ENCODE data around the gene DUSP7.

DUSP7 gene

GRCh38 chr3:52086461-52086860 is 30.1 kb upstream of the DUSP7 start:
- no peak for DNase-seq (ENCODE audit: low read depth in 2 of 2)

GRCh38 chr3:52085681-52086282 is 29.4 kb upstream of the DUSP7 start:
- DNase-seq (ENCODE audit: low read depth in 2 of 2): no peak

- no peak for DNase-seq (ENCODE audit: low read depth in 2 of 2)
These were observed 28.7 kb upstream of the DUSP7 start for GRCh38 chr3:52084954-52085680.

DNA sequence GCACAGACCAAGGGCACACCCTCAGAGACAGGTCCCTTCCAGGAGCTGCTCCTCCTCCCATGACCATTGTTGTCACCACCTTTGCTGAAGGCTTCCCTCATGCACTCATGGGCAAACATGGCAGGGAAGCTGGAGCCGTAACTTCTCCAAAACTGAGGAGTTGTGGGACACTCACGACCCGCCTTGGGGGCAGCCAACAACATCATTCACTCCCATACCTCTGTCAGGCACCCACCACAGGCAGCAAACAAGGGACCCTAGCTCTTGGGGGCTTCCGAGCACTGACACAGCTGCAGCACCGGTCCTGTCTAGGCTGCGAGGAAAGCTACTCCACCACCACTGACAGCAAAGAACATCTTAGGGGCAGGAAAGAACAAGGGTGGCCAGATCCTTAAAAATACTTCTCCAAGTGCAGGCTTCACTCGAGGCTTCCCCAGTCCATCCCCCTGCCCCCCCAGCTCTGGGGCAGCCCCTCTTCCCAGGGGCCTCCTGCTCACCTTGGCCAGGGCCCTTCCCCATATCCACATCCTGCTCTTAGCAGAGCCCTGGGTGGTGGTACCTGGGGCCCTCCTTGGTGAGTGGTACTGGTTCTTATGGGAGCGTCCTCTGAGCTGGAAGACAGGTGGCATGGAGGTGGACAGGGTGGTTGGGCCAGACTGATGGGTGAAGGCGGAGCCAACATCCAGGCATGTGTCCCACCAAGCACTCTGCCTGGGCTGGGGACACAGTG is 28.0 kb upstream of the DUSP7 start:
- DNase-seq (ENCODE audit: low read depth in 2 of 2): no peak

- DNase-seq (ENCODE audit: low read depth in 2 of 2): no peak
These were observed 27.3 kb upstream of the DUSP7 start for GRCh38 chr3:52083556-52084087.

GRCh38 chr3:52082951-52083350 is 26.6 kb upstream of the DUSP7 start:
- no peak for DNase-seq (ENCODE audit: low read depth in 2 of 2)

GRCh38 chr3:52080830-52081719 is 24.7 kb upstream of the DUSP7 start:
- DNase-seq (ENCODE audit: low read depth in 2 of 2): no peak

DNA sequence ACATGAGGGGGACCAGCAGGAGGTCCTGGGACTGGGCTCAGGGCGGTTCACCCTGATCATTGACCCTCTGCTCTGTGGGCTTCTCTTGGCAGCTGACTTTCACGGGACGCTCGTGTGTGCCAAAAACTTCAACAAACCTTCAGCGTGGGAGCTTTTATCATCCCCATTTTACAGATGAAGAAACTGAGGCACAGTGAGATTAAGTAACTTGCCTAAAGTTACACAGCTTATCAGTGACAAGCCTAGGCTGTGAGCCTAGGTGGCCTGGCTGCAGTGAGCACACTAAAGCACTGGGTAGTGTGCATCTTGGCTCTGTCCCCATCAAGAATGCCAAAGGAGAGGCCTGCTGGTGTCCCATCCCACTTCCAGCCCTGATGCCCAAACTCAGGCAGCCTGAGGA is 23.6 kb upstream of the DUSP7 start:
- no peak for DNase-seq (ENCODE audit: low read depth in 2 of 2)

DNA sequence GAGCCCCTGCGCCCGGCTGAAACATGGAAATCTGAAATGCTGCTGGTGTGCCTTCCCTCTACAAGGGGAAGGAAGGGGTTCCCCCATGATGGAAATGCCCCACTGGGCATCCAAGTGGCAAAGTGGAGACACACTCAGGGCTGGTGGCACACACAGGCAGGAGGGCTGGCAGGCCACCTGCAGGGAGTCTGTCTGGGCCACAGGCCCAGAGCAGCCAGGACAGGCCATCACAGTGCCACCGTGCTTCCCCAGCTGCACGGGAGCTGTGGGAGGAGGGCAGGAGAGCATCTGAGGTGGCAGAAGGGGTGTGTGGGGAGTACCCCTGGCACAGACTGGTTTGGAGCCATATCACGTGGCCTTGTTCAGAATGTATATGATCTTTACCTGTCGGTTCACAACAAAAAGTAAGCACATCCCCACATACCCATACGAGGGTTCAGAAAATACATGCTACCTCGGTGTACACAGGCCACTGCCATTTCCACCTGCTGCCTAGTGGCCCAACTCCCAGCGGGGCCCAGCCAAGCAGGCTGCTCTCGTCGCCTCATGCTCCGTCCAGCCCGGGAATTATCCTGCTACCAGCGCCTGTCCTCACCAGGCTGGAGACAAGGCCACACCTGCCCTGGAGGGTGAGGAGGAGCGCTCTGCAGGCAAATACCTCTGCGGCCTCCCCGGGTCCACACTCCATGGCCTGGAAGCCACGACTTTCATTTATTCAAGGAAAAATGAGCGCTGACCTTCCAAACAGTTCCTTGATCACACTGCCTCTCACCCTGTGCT is 22.6 kb upstream of the DUSP7 start:
- DNase-seq (ENCODE audit: low read depth in 2 of 2): no peak

DNA sequence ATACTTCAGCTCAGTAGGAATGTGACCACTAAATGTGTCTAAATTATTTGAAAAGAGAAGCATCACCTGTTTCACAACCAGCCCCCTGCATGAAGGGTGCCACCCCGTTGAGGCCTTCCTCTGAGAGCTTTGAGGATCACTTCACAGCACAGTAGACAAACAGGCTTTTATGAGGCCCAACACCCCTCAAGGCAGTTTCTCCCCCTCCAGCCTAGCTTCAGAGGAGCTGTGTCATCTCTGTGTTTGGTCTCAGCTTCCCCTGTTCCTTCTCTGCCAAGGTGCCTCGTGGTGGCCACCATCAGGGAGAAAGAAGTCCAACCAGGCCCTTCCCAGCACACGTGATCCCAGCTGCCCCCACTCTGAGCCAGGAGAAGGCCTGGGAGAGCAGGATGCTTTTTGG is 21.6 kb upstream of the DUSP7 start:
- DNase-seq (ENCODE audit: low read depth in 2 of 2): no peak

- DNase-seq (ENCODE audit: low read depth in 2 of 2): no peak
These were observed 20.8 kb upstream of the DUSP7 start for GRCh38 chr3:52076896-52077780.

DNA sequence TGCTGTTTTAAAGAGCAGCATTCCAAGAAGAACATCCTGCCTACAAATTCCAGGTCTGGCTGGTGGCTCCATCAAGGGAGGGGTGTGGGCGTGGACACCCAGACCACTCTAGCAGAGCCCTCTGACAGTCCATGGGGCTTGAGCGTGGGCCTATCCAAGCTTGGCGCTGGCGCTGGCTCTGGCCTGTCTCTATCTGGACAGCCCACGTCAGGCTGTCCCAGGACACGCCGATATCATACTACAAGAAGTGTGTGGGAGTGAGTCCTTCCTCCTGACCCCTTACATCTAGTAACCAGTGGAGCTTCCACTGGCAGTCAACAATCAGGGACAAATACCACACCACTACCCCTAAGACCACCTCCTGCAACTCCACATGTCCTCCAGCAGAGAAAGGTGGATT is 17.1 kb upstream of the DUSP7 start:
- no peak for DNase-seq (ENCODE audit: low read depth in 2 of 2)

GRCh38 chr3:52072471-52072870 is 16.1 kb upstream of the DUSP7 start:
- no peak for DNase-seq (ENCODE audit: low read depth in 2 of 2)

GRCh38 chr3:52072020-52072419 is 15.6 kb upstream of the DUSP7 start:
- DNase-seq (ENCODE audit: low read depth in 2 of 2): no peak

DNA sequence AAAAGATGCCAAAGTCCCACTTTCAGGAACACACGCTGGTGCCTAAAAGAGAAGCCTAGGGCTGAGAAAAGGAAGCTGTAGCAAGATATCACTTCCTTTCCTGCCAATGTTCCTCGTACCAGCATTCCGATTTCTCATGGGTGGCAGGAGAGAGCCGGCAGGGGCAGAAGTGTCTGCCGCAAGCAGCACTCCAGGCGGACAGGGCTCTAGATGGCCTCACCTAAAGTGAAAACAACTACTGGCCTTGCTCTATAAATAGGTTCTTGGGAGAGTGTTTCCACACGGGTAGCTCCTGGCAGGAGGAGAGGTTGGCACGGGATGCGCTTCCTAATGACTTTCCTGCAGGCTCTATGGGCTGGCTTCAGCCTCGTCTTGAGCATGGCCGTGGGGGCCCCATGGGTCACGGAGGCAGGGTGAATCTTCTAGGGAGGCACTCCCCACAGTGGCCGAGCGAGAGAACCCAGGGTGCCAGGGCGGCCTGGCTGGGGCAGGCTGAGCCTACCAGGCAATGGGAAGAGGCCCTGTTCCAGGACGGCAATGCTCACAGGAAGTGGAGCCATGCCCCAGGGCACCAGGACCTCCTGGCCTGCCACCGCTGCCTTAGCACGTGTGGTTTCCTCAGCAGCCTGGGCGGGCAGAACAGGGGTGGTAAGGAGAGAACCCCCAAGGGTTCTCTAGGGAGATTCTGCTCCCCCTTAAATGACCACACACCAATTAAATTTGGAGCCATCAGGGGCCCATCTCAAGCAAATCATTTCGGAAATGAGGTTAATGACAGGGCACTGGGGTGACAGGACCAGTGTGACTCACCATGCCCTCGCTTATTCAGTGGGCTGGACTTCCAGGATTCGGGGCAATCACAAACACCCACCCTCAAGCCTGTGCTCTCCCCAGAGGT is 14.6 kb upstream of the DUSP7 start:
- no peak for DNase-seq (ENCODE audit: low read depth in 2 of 2)

DNA sequence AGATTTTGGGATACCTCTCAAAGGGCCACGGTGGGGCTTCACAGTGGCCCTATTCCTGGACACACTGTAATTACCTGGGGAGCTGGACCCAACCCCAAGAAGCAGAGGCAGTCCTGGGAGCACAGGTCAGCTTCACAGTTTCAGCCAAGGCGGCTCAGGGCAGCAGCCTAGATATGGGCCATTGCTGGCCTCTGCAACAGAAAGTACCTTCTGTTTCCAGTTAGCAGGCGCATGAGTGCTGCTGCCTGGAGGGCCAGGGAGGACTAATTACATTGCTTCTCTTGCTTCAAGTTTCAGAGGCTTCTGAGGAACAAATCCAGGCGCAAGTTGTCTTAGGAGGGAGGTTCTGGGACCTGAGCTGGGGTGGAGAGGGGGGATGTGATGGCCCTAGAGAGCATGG is 13.5 kb upstream of the DUSP7 start:
- DNase-seq (ENCODE audit: low read depth in 2 of 2): no peak

- DNase-seq (ENCODE audit: low read depth in 2 of 2): no peak
These were observed 12.8 kb upstream of the DUSP7 start for GRCh38 chr3:52069135-52069534.

GRCh38 chr3:52068730-52069129 is 12.4 kb upstream of the DUSP7 start:
- DNase-seq (ENCODE audit: low read depth in 2 of 2): no peak

DNA sequence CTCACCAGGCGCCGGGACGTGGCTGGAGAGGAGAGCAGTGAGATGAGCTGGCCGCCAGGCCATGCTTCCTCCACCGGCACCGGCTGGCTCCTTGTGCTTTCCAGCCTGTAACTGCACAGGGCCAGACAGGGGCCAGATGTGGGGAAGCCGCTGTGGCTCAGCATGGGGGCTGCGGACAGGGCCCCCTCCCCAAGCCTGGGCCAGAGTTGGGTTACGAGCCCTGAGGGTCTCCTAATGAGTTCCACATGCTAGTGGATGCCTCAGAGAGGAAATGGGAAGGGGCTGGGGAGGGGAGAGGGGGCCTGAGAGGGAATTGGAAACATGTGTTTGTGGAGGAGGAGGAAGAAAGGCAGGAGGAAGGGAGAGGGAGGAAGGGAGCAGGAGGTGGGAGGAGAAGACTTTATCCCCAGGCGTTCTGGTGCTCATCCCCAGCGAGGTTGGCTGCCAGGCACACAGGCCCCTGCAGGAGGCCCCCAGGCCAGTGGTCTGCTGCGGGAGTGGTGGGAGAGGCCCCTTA is 11.7 kb upstream of the DUSP7 start:
- DNase-seq (ENCODE audit: low read depth in 2 of 2): no peak

Data from activated CD4-positive, alpha-beta T cell treated with anti-CD3 and anti-CD28 coated beads for 24 hours (primary cell).